Gastrocnemius medialis (tissue), 4 donors: ENCODE measurements around the gene EPSTI1. TPM values are rescaled to one million over a fixed set of nuclear protein-coding genes. Genes with fewer than 3 reads are reported as not detected.

Experiments used
- ATAC-seq, 2 donors: fragments of 150-250 bp; one replicate each; pipeline ENCODE4 v1.9.1; 2016
- DNase-seq, 2 donors: peaks; one replicate each; pipeline ENCODE4 v3.0.0-alpha.2; 2019
- H3K27ac ChIP-seq, 4 donors: fragments of 200-600 bp; sonication (generic); 1 replicate in 1 of 4; 2 replicates in 3 of 4; pipeline ENCODE4 v1.5.1; 2016 to 2018; ENCODE audit warnings: mild to moderate bottlenecking in 2 of 4, moderate library complexity in 1 of 4
- H3K27me3 ChIP-seq, 3 donors: fragments of 200-600 bp; sonication (generic) in 2 of 3; 1 replicate in 1 of 3; 2 replicates in 2 of 3; pipeline versions ENCODE4 v1.5.1 to v1.6.0; 2016 to 2019; ENCODE audit warnings: mild to moderate bottlenecking in 1 of 3, moderate library complexity in 1 of 3
- H3K36me3 ChIP-seq, 2 donors: fragments of 200-600 bp; sonication (generic) in 1 of 2; one replicate each; pipeline ENCODE4 v1.5.1; 2017 to 2018
- H3K4me1 ChIP-seq, 2 donors: fragments of 200-600 bp; sonication (generic) in 1 of 2; one replicate each; pipeline ENCODE4 v1.5.1; 2016 to 2017; ENCODE audit warnings: mild to moderate bottlenecking in 2 of 2
- H3K4me3 ChIP-seq, 4 donors: fragments of 200-600 bp; sonication (generic) in 3 of 4; 1 replicate in 1 of 4; 2 replicates in 3 of 4; pipeline ENCODE4 v1.5.1; 2016 to 2019; ENCODE audit warnings: mild to moderate bottlenecking in 2 of 4
- H3K9me3 ChIP-seq, 3 donors: fragments of 200-600 bp; sonication (generic) in 2 of 3; 1 replicate in 1 of 3; 2 replicates in 2 of 3; pipeline ENCODE4 v1.5.1; 2016 to 2019
- CTCF ChIP-seq, 5 experiments: fragments of 450-650 bp in 3 of 5; fragments of 200-600 bp in 2 of 5; sonication (generic) in 2 of 5; IDR thresholded peaks in 4 of 5; conservative IDR thresholded peaks in 1 of 5; 1 replicate in 4 of 5; 2 replicates in 1 of 5; pipeline ENCODE4 v1.5.1; 2016 to 2019; ENCODE audit warnings: antibody characterized with exemption in 5 of 5, mild to moderate bottlenecking in 3 of 5, moderate library complexity in 3 of 5
- POLR2A ChIP-seq, 2 donors: fragments of 450-650 bp; IDR thresholded peaks; one replicate each; pipeline ENCODE4 v1.6.1; 2017; ENCODE audit warnings: antibody characterized with exemption in 2 of 2, mild to moderate bottlenecking in 2 of 2, moderate library complexity in 2 of 2
- in situ Hi-C, 4 donors: fragments of 200-750 bp; cut with MboI; loops; one replicate each; pipeline versions ENCODE4 v1.15.0 to v1.8.0; 2017; ENCODE audit warnings: low sequenced_read_pairs in 4 of 4
- intact Hi-C: fragments of 100-400 bp; cut with DNase I; formaldehyde crosslinking; loops from one replicate; pipeline ENCODE4 v1.15.1; 2023; ENCODE audit warnings: low total_unique reads
- total RNA-seq, 4 donors: library from RNA; depleted of rRNA; stranded (reverse); fragments of >200 nt; gene quantifications; one replicate each; pipeline versions ENCODE4 v1.1.0 to v1.2.3, GENCODE V29; 2016

Gene EPSTI1
- total RNA-seq, 4 donors from 2014 or later = 0.42 to 2.0 (median 0.65) TPM

GRCh38 chr13:42985312-42986175 lies 6.5 kb downstream of the EPSTI1 start:
- ATAC-seq (peak; percentile 27 to 78), DNase-seq (peak in 1 of 2 donors; percentile 13)
- in situ Hi-C loops (no loop called here), intact Hi-C loops (no loop called here)
- H3K27ac ChIP-seq = no peak overlapping the region
- no peak for TF ChIP-seq POLR2A (IDR thresholded peaks at IDR 0.05)
- no peak for TF ChIP-seq CTCF (IDR thresholded peaks at IDR 0.05 in 4 of 5, conservative IDR thresholded peaks at IDR 0.05 in 1 of 5)
- no peaks in the 10 kb centered on the region for H3K36me3 ChIP-seq
- no peak overlapping the region for H3K4me3 ChIP-seq
- H3K4me1 ChIP-seq = peaks cover 8 to 16% of the 10 kb centered on the region in 2 donors
- no peaks in the 10 kb centered on the region for H3K27me3 ChIP-seq
- H3K9me3 ChIP-seq = no peaks in the 10 kb centered on the region

GRCh38 chr13:42984691-42985090 lies 7.3 kb downstream of the EPSTI1 start:
- in situ Hi-C loops = no loop called here
- DNase-seq = no peak

GRCh38 chr13:42984026-42984425 lies 8.0 kb downstream of the EPSTI1 start:
- intact Hi-C loops (no loop called here), in situ Hi-C loops (no loop called here)
- no peak for DNase-seq
- TF ChIP-seq CTCF (IDR thresholded peaks at IDR 0.05 in 4 of 5, conservative IDR thresholded peaks at IDR 0.05 in 1 of 5) = no peak
- no peak for TF ChIP-seq POLR2A (IDR thresholded peaks at IDR 0.05)
- H3K4me3 ChIP-seq = no peak overlapping the region
- H3K27ac ChIP-seq = no peak overlapping the region
- H3K9me3 ChIP-seq = no peaks in the 10 kb centered on the region
- ATAC-seq = no peak
- H3K4me1 ChIP-seq = peaks cover 8 to 12% of the 10 kb centered on the region in 2 donors
- H3K27me3 ChIP-seq = no peaks in the 10 kb centered on the region
- no peaks in the 10 kb centered on the region for H3K36me3 ChIP-seq

More at GRCh38 chr13:42984691-42985090, 7.3 kb downstream of the EPSTI1 start:
- ATAC-seq = no peak
- Histone ChIP-seq H3K27ac (no peak overlapping the region), H3K4me3 (no peak overlapping the region), H3K4me1 (peaks cover 8 to 12% of the 10 kb centered on the region in 2 donors), H3K36me3 (no peaks in the 10 kb centered on the region), H3K9me3 (no peaks in the 10 kb centered on the region), H3K27me3 (no peaks in the 10 kb centered on the region)
- intact Hi-C loops = no loop called here
- TF ChIP-seq CTCF (IDR thresholded peaks at IDR 0.05 in 4 of 5, conservative IDR thresholded peaks at IDR 0.05 in 1 of 5) (no peak), POLR2A (IDR thresholded peaks at IDR 0.05) (no peak)

GRCh38 chr13:42981853-42982252 lies 10.2 kb downstream of the EPSTI1 start:
- intact Hi-C loops = no loop called here
- H3K27me3 ChIP-seq = no peaks in the 10 kb centered on the region
- H3K4me1 ChIP-seq = peaks cover 8 to 12% of the 10 kb centered on the region in 2 donors
- no peak overlapping the region for H3K27ac ChIP-seq
- in situ Hi-C loops = no loop called here
- H3K36me3 ChIP-seq = no peaks in the 10 kb centered on the region
- no peak overlapping the region for H3K4me3 ChIP-seq
- no peak for TF ChIP-seq CTCF (IDR thresholded peaks at IDR 0.05 in 4 of 5, conservative IDR thresholded peaks at IDR 0.05 in 1 of 5)
- no peak for TF ChIP-seq POLR2A (IDR thresholded peaks at IDR 0.05)
- DNase-seq (no peak), ATAC-seq (no peak)
- no peaks in the 10 kb centered on the region for H3K9me3 ChIP-seq
